ENCODE data around the gene S100A7.
"Not testable (repeated sequence)": the region's sequence is repeated elsewhere in the genome, so short reads cannot be mapped to it uniquely, and the experiment has no call there.

The S100A7 gene

DNA sequence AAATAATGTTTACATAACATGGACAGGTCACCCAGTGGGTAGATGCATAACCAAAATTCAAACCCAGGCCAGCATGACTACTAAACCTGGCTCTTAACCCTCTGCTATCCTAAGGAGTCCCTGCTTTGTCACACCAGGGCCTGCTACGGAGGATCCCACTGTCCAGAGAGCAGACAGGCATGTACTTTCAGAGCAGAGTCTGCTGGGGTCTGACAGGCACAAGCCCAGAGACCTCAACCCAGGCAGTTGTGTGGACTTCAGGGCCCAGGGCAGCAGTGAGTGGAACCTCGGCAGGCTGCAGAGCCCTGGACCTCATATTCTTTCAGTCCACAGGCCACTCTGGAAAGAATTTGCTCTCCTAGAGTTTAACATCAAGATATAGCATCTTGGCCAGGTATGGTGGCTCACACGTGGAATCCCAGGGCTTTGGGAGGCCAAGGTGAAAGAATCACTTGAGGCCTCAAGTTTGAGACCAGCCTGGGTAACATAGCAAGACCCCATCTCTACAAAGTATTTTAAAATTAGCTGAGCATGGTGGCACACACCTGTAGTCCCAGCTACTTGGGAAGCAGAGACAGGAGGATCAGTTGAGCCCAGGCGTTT lies 16.1 kb upstream of the S100A7 start:
- no peak for DNase-seq (ENCODE audit: low read depth in 2 of 2)

- DNase-seq (ENCODE audit: low read depth in 2 of 2) = no peak
Measured at GRCh38 chr1:153475282-153475681, 14.8 kb upstream of the S100A7 start.

GRCh38 chr1:153474347-153474746 lies 13.9 kb upstream of the S100A7 start:
- no peak for DNase-seq (ENCODE audit: low read depth in 2 of 2)

- DNase-seq (ENCODE audit: low read depth in 2 of 2) = no peak
Measured at GRCh38 chr1:153470707-153471106, 10.3 kb upstream of the S100A7 start.

DNA sequence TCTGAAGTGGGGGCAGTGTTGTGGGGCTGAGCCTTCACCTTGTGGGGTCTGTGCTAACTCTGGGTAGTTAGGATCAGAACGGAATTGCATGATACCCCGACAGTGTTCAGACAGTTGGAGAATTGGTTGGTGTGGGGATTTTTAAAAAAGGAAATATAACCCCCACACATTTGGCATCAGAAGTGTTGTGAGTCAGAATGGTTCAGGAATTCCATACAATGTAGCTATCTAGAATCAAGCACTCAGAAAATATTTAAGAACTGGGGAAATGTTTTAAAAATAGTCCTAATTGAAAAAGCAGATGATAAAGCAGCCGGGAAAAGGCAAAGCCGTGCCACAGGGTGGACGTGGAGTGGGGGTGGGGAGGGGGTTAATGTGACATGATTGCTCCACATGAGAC lies 6.5 kb upstream of the S100A7 start:
- DNase-seq (ENCODE audit: low read depth in 2 of 2) = no peak

GRCh38 chr1:153465811-153466636 lies 5.6 kb upstream of the S100A7 start:
- DNase-seq (ENCODE audit: low read depth in 2 of 2) = peak in 1 of 2 experiments; percentile 5

DNA sequence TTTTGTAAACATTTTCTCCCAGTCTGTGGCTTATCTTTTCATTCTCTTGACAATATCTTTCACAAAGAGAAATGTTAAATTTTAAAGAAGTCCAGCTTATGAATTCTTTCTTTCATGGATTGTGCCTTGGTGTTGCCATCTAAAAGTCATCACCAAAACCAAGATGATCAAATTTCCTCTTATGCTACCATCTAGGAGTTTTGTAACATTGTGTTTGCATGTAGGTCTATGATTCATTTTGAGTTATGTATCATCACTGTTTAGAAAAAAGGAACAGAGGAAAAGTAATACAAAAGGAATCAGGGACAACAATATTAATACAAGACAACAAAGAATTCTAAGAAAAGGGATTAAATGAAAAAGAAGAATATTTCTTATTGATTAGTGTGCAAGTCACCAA lies 2.3 kb upstream of the S100A7 start:
- not testable (repeated sequence) for DNase-seq (ENCODE audit: low read depth in 2 of 2)

- DNase-seq (ENCODE audit: low read depth in 2 of 2) = no peak
Measured at GRCh38 chr1:153459655-153460054, 796 bp downstream of the S100A7 start.

DNA sequence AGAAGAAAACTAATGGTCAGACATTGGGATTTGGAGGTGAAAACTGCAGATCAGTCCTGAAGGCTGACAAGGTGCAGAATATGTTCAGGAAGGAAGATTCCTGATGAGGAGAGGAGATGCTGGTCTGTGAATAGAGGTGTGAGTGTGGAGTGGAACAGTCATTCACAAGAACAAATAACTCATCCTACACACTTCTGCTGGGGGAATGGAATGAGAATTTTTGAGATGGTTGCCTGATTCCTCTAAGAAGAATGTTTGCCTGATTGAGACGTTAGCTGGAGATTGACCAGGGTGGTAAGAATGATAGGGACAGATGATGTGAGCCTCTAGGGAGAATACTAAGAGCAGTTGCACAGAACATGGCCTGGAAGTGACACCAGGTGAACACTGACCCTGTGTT lies 4.1 kb downstream of the S100A7 start:
- no peak for DNase-seq (ENCODE audit: low read depth in 2 of 2)

DNA sequence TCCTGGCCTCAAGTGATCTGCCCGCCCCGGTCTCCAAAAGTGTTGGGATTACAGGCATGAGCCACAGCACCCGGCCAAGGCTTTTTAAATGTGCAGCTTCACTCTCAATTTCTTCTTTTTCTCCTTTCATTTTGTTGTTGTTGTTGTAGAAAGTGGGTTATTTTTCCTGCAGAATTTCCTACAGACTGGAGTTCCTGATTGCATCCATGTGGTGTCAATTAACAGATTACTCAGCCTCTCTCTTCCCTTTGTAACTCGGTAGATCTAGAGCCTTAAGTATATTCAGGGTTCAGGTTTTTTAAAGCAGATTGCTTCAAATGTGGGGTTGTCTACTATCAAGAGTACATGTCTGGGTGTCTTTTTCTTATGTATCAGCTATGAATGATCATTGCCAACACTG lies 11.6 kb downstream of the S100A7 start:
- not testable (repeated sequence) for DNase-seq (ENCODE audit: low read depth in 2 of 2)

GRCh38 chr1:153447498-153448170 lies 12.8 kb downstream of the S100A7 start:
- DNase-seq (ENCODE audit: low read depth in 2 of 2) = peak in 1 of 2 experiments; percentile 11

- DNase-seq (ENCODE audit: low read depth in 2 of 2) = no peak
Measured at GRCh38 chr1:153444078-153444477, 16.4 kb downstream of the S100A7 start.

DNA sequence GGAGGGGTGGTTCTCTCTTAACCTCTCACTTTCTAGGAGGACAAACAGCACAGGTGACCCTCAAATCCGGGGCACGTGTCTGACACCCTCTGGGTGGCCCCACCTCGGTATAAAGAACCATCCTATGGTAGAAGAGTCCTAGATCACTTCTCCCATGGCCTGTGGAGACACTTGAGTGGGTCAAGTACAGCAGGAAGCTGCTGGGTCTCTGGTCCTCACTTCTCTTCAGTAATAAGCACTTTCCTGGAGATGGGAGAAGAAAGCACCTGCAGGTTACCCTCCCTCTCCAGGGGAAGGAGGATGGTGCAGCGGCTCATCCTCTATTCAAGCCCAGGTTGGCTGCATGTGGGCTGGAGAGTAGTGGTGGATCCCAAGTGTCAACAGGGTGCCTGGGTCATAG lies 17.0 kb downstream of the S100A7 start:
- DNase-seq (ENCODE audit: low read depth in 2 of 2) = no peak

GRCh38 chr1:153441238-153441755 lies 19.2 kb downstream of the S100A7 start:
- DNase-seq (ENCODE audit: low read depth in 2 of 2) = no peak

DNA sequence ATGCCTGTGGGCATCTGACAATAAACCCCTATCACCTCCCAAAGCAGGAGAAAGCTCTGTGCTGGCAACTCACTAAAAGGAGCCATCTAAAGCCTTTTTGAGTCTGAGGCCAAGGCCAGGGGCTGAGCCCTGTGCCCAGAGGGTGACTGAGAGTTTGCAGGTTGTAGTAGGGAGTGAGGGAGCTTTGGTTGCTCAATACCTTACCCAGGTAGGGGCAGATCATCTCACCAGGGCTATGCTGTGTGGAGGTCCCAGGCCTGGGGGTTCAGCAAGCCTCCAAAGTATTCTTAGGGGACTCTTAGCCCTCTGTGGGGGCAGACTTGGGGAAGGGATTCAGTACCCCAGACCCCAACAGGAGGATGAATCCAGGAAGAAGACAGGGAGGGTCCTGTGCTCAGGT lies 21.2 kb downstream of the S100A7 start:
- no peak for DNase-seq (ENCODE audit: low read depth in 2 of 2)

GRCh38 chr1:153438599-153438998 lies 21.9 kb downstream of the S100A7 start:
- no peak for DNase-seq (ENCODE audit: low read depth in 2 of 2)

DNA sequence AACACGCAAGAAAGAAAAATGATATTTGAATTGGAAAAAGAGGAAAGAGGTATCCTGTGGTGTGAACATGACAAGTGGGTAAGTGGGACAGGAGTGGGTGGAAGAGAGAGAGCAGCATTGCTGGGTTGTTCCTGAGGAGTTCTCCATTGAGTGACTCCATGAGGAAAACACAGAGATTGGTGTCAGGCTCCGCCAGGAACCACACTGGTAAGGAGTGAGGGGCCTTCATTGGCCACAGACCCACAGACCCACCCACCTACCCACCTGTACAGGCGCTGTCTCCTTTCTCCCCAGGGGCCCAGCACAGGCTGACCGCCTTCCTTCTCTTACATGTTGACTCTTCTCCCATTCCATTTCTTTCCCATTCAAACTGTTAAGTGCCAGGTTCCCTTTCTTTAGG lies 23.2 kb downstream of the S100A7 start:
- no peak for DNase-seq (ENCODE audit: low read depth in 2 of 2)

GRCh38 chr1:153434746-153435455 lies 25.6 kb downstream of the S100A7 start:
- no peak for DNase-seq (ENCODE audit: low read depth in 2 of 2)

DNA sequence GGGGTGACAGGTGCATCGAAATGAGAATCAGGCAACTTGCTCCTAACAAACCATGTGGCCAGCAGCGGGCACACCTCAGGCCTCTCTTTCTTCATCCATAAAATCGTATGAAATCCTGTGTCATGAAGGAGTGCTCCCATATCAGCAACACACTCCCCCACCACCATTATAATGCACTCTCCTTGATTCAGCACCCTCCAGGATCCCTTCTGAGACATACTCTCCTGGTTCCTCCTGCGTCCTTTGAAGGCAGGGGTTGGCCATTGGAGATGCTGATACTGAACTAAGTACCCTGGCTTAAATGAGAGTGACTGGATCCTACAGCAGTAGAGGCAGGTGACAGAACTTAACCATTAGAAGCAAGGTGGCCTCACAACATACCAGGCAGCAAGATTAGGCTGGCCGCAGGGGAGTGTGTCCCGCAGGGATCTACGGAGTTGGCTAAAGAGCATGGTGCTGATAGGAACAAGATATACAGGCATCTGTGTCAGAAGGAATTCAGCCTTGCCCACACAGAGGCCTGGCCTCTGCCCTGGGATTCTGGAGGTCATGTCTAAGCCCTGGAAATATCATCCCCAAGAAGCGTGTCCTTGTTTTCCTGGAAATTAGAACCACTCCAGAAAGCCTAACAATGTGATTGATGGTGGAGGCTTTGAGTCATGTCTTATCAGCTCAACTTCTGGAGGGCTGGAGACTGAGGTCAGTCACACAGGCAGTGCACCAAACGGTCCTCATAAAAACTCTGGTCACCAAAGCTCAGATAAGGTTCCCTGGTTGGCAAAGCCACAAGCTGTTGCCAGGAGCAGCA lies 27.4 kb downstream of the S100A7 start:
- DNase-seq (ENCODE audit: low read depth in 2 of 2) = no peak

GRCh38 chr1:153431928-153432327 lies 28.5 kb downstream of the S100A7 start:
- DNase-seq (ENCODE audit: low read depth in 2 of 2) = no peak

- no peak for DNase-seq (ENCODE audit: low read depth in 2 of 2)
Measured at GRCh38 chr1:153431427-153431826, 29.0 kb downstream of the S100A7 start.

All from fibroblast of skin of left quadriceps (primary cell).